HEK293 (cell line): Measurements from ENCODE around the gene ERCC2.

Experiments
- CTCF ChIA-PET: fragments of 350-600 bp; formaldehyde crosslinking; extraction: SDS; loops from one replicate; lab custom pipeline; 2021; ENCODE audit warnings: antibody characterized with exemption; lab: Yijun Ruan, JAX
- POLR2A ChIA-PET: fragments of 300-600 bp; formaldehyde crosslinking; extraction: SDS; loops from one replicate; lab custom pipeline; 2020; ENCODE audit warnings: antibody characterized with exemption, inconsistent platforms; lab: Yijun Ruan, JAX
- H3K27ac ChIP-seq: fragments of 200-500 bp; sonication (Bioruptor generic); 2 replicates; pipeline ENCODE4 v1.5.1; 2014; ENCODE audit warnings: low read depth, low read length, control low read depth, inconsistent platforms; ENCODE audit errors: extremely low read depth
- H3K36me3 ChIP-seq, 2 experiments: fragments of 200-500 bp in 1 of 2; sonication (Bioruptor generic) in 1 of 2; 1 replicate in 1 of 2; 2 replicates in 1 of 2; pipeline ENCODE4 v1.5.1; 2014 to 2017; ENCODE audit warnings: inconsistent platforms in 2 of 2, low read length in 2 of 2; ENCODE audit not compliant: control insufficient read depth in 2 of 2, insufficient read depth in 1 of 2
- H3K4me1 ChIP-seq: fragments of 200-500 bp; sonication (Bioruptor generic); 2 replicates; pipeline ENCODE4 v1.5.1; 2014; ENCODE audit warnings: mild to moderate bottlenecking, low read length, inconsistent platforms; ENCODE audit not compliant: control insufficient read depth, insufficient read depth
- H3K4me3 ChIP-seq: 2 replicates; pipeline ENCODE4 v1.5.1; 2011; ENCODE audit warnings: low read depth, mild to moderate bottlenecking, control low read depth, low read length, moderate library complexity
- H3K9me3 ChIP-seq: fragments of 200-500 bp; sonication (Bioruptor generic); 2 replicates; pipeline ENCODE4 v1.5.1; 2014; ENCODE audit warnings: low read depth, low read length, inconsistent platforms; ENCODE audit not compliant: control insufficient read depth, insufficient read depth
- GLIS2 ChIP-seq: fragments of 450-650 bp; formaldehyde crosslinking; IDR thresholded peaks from 2 replicates; pipeline ENCODE4 v1.5.1; 2016; ENCODE audit warnings: missing biosample characterization, missing genetic modification characterization
- KLF1 ChIP-seq: fragments of 450-650 bp; formaldehyde crosslinking; IDR thresholded peaks from 2 replicates; pipeline ENCODE4 v1.5.1; 2016; ENCODE audit warnings: missing biosample characterization, missing genetic modification characterization
- KLF8 ChIP-seq: fragments of 450-650 bp; formaldehyde crosslinking; IDR thresholded peaks from 2 replicates; pipeline ENCODE4 v1.5.1; 2016; ENCODE audit warnings: missing biosample characterization, missing genetic modification characterization
- PRDM1 ChIP-seq: fragments of 450-650 bp; formaldehyde crosslinking; IDR thresholded peaks from 2 replicates; pipeline ENCODE4; 2016; ENCODE audit warnings: missing biosample characterization, missing genetic modification characterization
- YY1 ChIP-seq: fragments of 450-650 bp; formaldehyde crosslinking; IDR thresholded peaks from 2 replicates; pipeline ENCODE4 v1.5.1; 2018; ENCODE audit warnings: missing biosample characterization, missing genetic modification characterization
- ZNF133 ChIP-seq: fragments of 450-650 bp; formaldehyde crosslinking; IDR thresholded peaks from 2 replicates; pipeline ENCODE4 v1.5.1; 2016; ENCODE audit warnings: missing biosample characterization, missing genetic modification characterization
- ZNF169 ChIP-seq: fragments of 450-650 bp; formaldehyde crosslinking; IDR thresholded peaks from 2 replicates; pipeline ENCODE4 v1.5.1; 2016; ENCODE audit warnings: missing biosample characterization, missing genetic modification characterization
- ZNF211 ChIP-seq: fragments of 450-650 bp; formaldehyde crosslinking; IDR thresholded peaks from 2 replicates; pipeline ENCODE4 v1.5.1; 2016; ENCODE audit warnings: low read depth, missing biosample characterization, missing genetic modification characterization
- ZNF266 ChIP-seq: fragments of 450-650 bp; formaldehyde crosslinking; IDR thresholded peaks from 2 replicates; pipeline ENCODE4 v1.5.1; 2016; ENCODE audit warnings: missing biosample characterization, missing genetic modification characterization, low read depth
- ZNF335 ChIP-seq: fragments of 450-650 bp; formaldehyde crosslinking; conservative IDR thresholded peaks from 2 replicates; pipeline ENCODE4 v1.5.1; 2016; ENCODE audit warnings: missing biosample characterization, missing genetic modification characterization
- ZNF341 ChIP-seq: fragments of 450-650 bp; formaldehyde crosslinking; IDR thresholded peaks from 2 replicates; pipeline ENCODE4; 2016; ENCODE audit warnings: low read depth, missing biosample characterization, missing genetic modification characterization
- ZNF391 ChIP-seq: fragments of 450-650 bp; formaldehyde crosslinking; IDR thresholded peaks from 2 replicates; pipeline ENCODE4 v1.5.1; 2016; ENCODE audit warnings: low read depth, missing biosample characterization, missing genetic modification characterization, borderline replicate concordance
- ZNF416 ChIP-seq: fragments of 450-650 bp; formaldehyde crosslinking; IDR thresholded peaks from 2 replicates; pipeline ENCODE4 v1.5.1; 2016; ENCODE audit warnings: missing biosample characterization, missing genetic modification characterization
- ZNF501 ChIP-seq: fragments of 450-650 bp; formaldehyde crosslinking; IDR thresholded peaks from 2 replicates; pipeline ENCODE4 v1.5.1; 2016; ENCODE audit warnings: missing biosample characterization, missing genetic modification characterization
- ZNF560 ChIP-seq: fragments of 450-650 bp; formaldehyde crosslinking; IDR thresholded peaks from 2 replicates; pipeline ENCODE4 v1.5.1; 2017; ENCODE audit warnings: missing biosample characterization, missing genetic modification characterization, borderline replicate concordance
- ZNF76 ChIP-seq: fragments of 450-650 bp; formaldehyde crosslinking; IDR thresholded peaks from 2 replicates; pipeline ENCODE4; 2016; ENCODE audit warnings: low read depth, missing biosample characterization, missing genetic modification characterization, borderline replicate concordance
- ZNF777 ChIP-seq: fragments of 450-650 bp; formaldehyde crosslinking; IDR thresholded peaks from 2 replicates; pipeline ENCODE4 v1.5.1; 2017; ENCODE audit warnings: missing biosample characterization, missing genetic modification characterization, borderline replicate concordance
- ZNF785 ChIP-seq: fragments of 450-650 bp; formaldehyde crosslinking; IDR thresholded peaks from 2 replicates; pipeline ENCODE4 v1.5.1; 2016; ENCODE audit warnings: missing biosample characterization, missing genetic modification characterization
- TF ChIP-seq, protein P1 (sequence below): fragments of 450-650 bp; formaldehyde crosslinking; IDR thresholded peaks from 2 replicates; pipeline ENCODE4 v1.5.1; 2016; ENCODE audit warnings: missing biosample characterization, missing genetic modification characterization, low read depth
- TF ChIP-seq, protein P2 (sequence below): fragments of 450-650 bp; formaldehyde crosslinking; IDR thresholded peaks from 2 replicates; pipeline ENCODE4 v1.5.1; 2017; ENCODE audit warnings: missing biosample characterization, mild to moderate bottlenecking, missing genetic modification characterization, moderate library complexity
- TF ChIP-seq, protein P3 (sequence below): fragments of 450-650 bp; formaldehyde crosslinking; IDR thresholded peaks from 2 replicates; pipeline ENCODE4 v1.5.1; 2016; ENCODE audit warnings: missing biosample characterization, missing genetic modification characterization
- TF ChIP-seq, protein P4 (sequence below): fragments of 450-650 bp; formaldehyde crosslinking; IDR thresholded peaks from 2 replicates; pipeline ENCODE4 v1.5.1; 2016; ENCODE audit warnings: missing biosample characterization, missing genetic modification characterization
- TF ChIP-seq, protein P5 (sequence below): fragments of 450-650 bp; formaldehyde crosslinking; IDR thresholded peaks from 2 replicates; pipeline ENCODE4 v1.5.1; 2016; ENCODE audit warnings: missing biosample characterization, missing genetic modification characterization
- TF ChIP-seq, protein P6 (sequence below): fragments of 450-650 bp; formaldehyde crosslinking; IDR thresholded peaks from 2 replicates; pipeline ENCODE4 v1.5.1; 2017; ENCODE audit warnings: missing biosample characterization, missing genetic modification characterization

Gene ERCC2

DNA sequence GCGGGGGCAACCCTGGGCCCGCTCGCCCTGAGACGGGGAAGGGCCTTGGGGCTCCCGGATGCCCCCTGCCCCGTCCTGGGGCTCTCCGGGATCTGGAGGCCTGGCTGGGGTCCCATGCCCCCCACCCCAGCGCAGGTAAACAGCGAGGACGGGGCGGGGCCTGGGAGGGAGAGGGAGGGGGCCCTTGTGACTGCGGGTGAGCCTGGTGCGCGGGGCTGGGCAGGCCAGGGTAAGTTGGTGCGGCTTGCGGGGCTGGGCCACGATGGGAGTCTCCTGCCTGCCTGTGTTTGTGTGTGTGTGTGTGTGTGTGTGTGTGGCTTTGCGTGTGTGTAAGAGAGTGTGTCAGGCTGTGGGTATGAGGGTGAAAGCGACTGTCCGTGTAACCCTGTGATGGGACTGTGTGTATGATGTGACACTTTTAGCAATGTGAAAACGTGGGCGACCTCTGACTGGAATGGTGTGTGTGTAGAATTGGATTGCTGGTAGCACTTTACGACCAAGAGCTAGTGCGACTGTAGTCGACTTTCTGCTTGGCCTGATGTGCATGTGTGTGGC lies 29.4 kb downstream of the ERCC2 start:
- H3K4me1 ChIP-seq: no peaks in the 10 kb centered on the region
- H3K9me3 ChIP-seq: no peaks in the 10 kb centered on the region
- ChIA-PET POLR2A (interaction anchor here (0.9 kb wide), 2 partner anchors 15 to 25 kb away, joined by 3 read pairs; no protein-coding TSS in a partner anchor), CTCF (interaction anchor here (0.6 to 3.4 kb wide), 4 partner anchors 11 to 617 kb away, joined by 3 to 12 read pairs (median 8); no protein-coding TSS in a partner anchor)
- no peak overlapping the region; the same call in 1 of the 2 replicates for H3K27ac ChIP-seq
- no peaks in the 10 kb centered on the region; a peak in 1 of 3 replicates for H3K36me3 ChIP-seq
- H3K4me3 ChIP-seq: peak overlapping the region; percentile 52
- peak; percentile 57 for TF ChIP-seq GLIS2
- peak; percentile 93 for TF ChIP-seq KLF1 (tag by site-specific recombination)
- TF ChIP-seq ZNF501 (tag by site-specific recombination): peak; percentile 68; the same call in 1 of the 2 replicates
- no peak for TF ChIP-seq YY1 (tag by site-specific recombination)
- TF ChIP-seq ZNF335 (tag by site-specific recombination): peak; percentile 70
- TF ChIP-seq, protein P1, sequence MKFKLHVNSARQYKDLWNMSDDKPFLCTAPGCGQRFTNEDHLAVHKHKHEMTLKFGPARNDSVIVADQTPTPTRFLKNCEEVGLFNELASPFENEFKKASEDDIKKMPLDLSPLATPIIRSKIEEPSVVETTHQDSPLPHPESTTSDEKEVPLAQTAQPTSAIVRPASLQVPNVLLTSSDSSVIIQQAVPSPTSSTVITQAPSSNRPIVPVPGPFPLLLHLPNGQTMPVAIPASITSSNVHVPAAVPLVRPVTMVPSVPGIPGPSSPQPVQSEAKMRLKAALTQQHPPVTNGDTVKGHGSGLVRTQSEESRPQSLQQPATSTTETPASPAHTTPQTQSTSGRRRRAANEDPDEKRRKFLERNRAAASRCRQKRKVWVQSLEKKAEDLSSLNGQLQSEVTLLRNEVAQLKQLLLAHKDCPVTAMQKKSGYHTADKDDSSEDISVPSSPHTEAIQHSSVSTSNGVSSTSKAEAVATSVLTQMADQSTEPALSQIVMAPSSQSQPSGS (tag by site-specific recombination): no peak
- TF ChIP-seq ZNF211 (tag by site-specific recombination): 0 out of 2 replicates have a peak, but pooled peaks have one; percentile 13
- TF ChIP-seq PRDM1 (tag by site-specific recombination): peak; percentile 53
- TF ChIP-seq, protein P2, sequence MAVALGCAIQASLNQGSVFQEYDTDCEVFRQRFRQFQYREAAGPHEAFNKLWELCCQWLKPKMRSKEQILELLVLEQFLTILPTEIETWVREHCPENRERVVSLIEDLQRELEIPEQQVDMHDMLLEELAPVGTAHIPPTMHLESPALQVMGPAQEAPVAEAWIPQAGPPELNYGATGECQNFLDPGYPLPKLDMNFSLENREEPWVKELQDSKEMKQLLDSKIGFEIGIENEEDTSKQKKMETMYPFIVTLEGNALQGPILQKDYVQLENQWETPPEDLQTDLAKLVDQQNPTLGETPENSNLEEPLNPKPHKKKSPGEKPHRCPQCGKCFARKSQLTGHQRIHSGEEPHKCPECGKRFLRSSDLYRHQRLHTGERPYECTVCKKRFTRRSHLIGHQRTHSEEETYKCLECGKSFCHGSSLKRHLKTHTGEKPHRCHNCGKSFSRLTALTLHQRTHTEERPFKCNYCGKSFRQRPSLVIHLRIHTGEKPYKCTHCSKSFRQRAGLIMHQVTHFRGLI (tag by site-specific recombination): peak; percentile 95
- TF ChIP-seq, protein P3, sequence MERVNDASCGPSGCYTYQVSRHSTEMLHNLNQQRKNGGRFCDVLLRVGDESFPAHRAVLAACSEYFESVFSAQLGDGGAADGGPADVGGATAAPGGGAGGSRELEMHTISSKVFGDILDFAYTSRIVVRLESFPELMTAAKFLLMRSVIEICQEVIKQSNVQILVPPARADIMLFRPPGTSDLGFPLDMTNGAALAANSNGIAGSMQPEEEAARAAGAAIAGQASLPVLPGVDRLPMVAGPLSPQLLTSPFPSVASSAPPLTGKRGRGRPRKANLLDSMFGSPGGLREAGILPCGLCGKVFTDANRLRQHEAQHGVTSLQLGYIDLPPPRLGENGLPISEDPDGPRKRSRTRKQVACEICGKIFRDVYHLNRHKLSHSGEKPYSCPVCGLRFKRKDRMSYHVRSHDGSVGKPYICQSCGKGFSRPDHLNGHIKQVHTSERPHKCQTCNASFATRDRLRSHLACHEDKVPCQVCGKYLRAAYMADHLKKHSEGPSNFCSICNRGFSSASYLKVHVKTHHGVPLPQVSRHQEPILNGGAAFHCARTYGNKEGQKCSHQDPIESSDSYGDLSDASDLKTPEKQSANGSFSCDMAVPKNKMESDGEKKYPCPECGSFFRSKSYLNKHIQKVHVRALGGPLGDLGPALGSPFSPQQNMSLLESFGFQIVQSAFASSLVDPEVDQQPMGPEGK (tag by site-specific recombination): peak; percentile 75
- peak; percentile 45; the same call in 1 of the 2 replicates for TF ChIP-seq ZNF785 (tag by site-specific recombination)
- TF ChIP-seq, protein P4, sequence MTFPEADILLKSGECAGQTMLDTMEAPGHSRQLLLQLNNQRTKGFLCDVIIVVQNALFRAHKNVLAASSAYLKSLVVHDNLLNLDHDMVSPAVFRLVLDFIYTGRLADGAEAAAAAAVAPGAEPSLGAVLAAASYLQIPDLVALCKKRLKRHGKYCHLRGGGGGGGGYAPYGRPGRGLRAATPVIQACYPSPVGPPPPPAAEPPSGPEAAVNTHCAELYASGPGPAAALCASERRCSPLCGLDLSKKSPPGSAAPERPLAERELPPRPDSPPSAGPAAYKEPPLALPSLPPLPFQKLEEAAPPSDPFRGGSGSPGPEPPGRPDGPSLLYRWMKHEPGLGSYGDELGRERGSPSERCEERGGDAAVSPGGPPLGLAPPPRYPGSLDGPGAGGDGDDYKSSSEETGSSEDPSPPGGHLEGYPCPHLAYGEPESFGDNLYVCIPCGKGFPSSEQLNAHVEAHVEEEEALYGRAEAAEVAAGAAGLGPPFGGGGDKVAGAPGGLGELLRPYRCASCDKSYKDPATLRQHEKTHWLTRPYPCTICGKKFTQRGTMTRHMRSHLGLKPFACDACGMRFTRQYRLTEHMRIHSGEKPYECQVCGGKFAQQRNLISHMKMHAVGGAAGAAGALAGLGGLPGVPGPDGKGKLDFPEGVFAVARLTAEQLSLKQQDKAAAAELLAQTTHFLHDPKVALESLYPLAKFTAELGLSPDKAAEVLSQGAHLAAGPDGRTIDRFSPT (tag by site-specific recombination): peak; percentile 56; the same call in 1 of the 2 replicates
- 0 out of 2 replicates have a peak, but pooled peaks have one; percentile 13 for TF ChIP-seq ZNF76 (tag by site-specific recombination)
- no peak for TF ChIP-seq ZNF341 (tag by site-specific recombination)
- 0 out of 2 replicates have a peak, but pooled peaks have one; percentile 13 for TF ChIP-seq ZNF169
- 0 out of 2 replicates have a peak, but pooled peaks have one; percentile 16 for TF ChIP-seq ZNF391 (tag by site-specific recombination)
- TF ChIP-seq, protein P5, sequence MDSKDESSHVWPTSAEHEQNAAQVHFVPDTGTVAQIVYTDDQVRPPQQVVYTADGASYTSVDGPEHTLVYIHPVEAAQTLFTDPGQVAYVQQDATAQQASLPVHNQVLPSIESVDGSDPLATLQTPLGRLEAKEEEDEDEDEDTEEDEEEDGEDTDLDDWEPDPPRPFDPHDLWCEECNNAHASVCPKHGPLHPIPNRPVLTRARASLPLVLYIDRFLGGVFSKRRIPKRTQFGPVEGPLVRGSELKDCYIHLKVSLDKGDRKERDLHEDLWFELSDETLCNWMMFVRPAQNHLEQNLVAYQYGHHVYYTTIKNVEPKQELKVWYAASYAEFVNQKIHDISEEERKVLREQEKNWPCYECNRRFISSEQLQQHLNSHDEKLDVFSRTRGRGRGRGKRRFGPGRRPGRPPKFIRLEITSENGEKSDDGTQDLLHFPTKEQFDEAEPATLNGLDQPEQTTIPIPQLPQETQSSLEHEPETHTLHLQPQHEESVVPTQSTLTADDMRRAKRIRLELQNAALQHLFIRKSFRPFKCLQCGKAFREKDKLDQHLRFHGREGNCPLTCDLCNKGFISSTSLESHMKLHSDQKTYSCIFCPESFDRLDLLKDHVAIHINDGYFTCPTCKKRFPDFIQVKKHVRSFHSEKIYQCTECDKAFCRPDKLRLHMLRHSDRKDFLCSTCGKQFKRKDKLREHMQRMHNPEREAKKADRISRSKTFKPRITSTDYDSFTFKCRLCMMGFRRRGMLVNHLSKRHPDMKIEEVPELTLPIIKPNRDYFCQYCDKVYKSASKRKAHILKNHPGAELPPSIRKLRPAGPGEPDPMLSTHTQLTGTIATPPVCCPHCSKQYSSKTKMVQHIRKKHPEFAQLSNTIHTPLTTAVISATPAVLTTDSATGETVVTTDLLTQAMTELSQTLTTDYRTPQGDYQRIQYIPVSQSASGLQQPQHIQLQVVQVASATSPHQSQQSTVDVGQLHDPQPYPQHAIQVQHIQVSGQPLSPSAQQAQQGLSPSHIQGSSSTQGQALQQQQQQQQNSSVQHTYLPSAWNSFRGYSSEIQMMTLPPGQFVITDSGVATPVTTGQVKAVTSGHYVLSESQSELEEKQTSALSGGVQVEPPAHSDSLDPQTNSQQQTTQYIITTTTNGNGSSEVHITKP: peak; percentile 48
- TF ChIP-seq ZNF560 (tag by site-specific recombination): 0 out of 2 replicates have a peak, but pooled peaks have one; percentile 2
- peak; percentile 44; the same call in 1 of the 2 replicates for TF ChIP-seq ZNF133 (tag by site-specific recombination)
- 0 out of 2 replicates have a peak, but pooled peaks have one; percentile 30 for TF ChIP-seq ZNF266 (tag by site-specific recombination)
- TF ChIP-seq KLF8 (tag by site-specific recombination): peak; percentile 63
- TF ChIP-seq ZNF777: peak; percentile 60; the same call in 1 of the 2 replicates
- TF ChIP-seq, protein P6, sequence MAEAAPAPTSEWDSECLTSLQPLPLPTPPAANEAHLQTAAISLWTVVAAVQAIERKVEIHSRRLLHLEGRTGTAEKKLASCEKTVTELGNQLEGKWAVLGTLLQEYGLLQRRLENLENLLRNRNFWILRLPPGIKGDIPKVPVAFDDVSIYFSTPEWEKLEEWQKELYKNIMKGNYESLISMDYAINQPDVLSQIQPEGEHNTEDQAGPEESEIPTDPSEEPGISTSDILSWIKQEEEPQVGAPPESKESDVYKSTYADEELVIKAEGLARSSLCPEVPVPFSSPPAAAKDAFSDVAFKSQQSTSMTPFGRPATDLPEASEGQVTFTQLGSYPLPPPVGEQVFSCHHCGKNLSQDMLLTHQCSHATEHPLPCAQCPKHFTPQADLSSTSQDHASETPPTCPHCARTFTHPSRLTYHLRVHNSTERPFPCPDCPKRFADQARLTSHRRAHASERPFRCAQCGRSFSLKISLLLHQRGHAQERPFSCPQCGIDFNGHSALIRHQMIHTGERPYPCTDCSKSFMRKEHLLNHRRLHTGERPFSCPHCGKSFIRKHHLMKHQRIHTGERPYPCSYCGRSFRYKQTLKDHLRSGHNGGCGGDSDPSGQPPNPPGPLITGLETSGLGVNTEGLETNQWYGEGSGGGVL (tag by site-specific recombination): peak; percentile 55; the same call in 1 of the 2 replicates
- no peak for TF ChIP-seq ZNF416 (tag by site-specific recombination)
